ENCODE measurements around the gene NDST1. TPM values are rescaled to one million over a fixed set of nuclear protein-coding genes. Genes with fewer than 3 reads are reported as not detected.

NDST1 gene
- total and polyA plus RNA-seq, 2 of the 8 experiments (the other 6 are each of a cell fraction or from before 2014, with no cell fraction given) = 27.0 to 72.0 TPM

DNA sequence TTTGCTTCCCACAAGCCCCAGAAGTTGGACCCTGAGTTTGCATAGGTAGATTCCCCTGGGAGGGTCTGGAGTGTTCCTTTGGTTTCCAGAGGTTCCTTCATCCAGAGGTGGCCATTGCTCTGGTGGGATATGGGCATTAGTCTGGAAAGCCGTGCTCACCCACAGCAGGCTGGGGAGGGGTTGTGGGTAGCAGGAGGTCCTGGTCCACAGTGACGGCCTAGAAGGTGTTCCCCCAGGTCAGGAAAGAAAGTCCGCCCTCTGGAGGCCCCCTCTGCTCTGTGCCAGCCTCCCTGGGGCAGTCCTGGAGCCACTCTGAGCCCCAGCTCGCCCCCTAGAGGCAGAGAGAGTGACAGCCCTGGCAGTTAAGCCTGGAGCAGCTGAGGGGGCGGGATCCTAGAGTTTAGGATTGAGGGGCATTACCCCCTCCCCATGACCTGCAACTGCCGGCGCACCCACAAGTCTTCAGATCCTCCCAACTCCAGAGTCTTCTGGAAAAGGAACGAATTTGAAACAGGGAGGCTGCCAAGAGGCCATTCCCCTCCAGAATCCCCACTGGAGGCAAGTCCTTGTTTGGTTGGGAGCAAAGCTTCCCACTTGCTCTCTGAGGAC, 36.8 kb downstream of the NDST1 start (continued):
- TF ChIP-seq NANOG (IDR thresholded peaks at IDR 0.05; ENCODE audit: insufficient read depth, low read depth, low read length, poor library complexity, severe bottlenecking) (no peak), TAF7 (optimal IDR thresholded peaks at IDR 0.05; ENCODE audit: borderline replicate concordance, low read depth, low read length) (peak; percentile 38), EGR1 (IDR thresholded peaks at IDR 0.05; ENCODE audit: borderline replicate concordance, low read depth, low read length) (peak; percentile 70), CTBP2 (IDR thresholded peaks at IDR 0.05; ENCODE audit: borderline replicate concordance, insufficient read depth, insufficient read length, low read length) (no peak), SUZ12 (IDR thresholded peaks at IDR 0.05; ENCODE audit: low read length) (no peak), SAP30 (IDR thresholded peaks at IDR 0.05; ENCODE audit: insufficient read depth, insufficient replicate concordance, low read length) (peak; percentile 46)
- TF ChIP-seq, protein P1, sequence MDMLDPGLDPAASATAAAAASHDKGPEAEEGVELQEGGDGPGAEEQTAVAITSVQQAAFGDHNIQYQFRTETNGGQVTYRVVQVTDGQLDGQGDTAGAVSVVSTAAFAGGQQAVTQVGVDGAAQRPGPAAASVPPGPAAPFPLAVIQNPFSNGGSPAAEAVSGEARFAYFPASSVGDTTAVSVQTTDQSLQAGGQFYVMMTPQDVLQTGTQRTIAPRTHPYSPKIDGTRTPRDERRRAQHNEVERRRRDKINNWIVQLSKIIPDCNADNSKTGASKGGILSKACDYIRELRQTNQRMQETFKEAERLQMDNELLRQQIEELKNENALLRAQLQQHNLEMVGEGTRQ (IDR thresholded peaks at IDR 0.05; ENCODE audit: low read length) = no peak
- TF ChIP-seq, protein P2, sequence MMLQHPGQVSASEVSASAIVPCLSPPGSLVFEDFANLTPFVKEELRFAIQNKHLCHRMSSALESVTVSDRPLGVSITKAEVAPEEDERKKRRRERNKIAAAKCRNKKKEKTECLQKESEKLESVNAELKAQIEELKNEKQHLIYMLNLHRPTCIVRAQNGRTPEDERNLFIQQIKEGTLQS (IDR thresholded peaks at IDR 0.05; ENCODE audit: insufficient read depth, low read depth, low read length) = no peak
- TF ChIP-seq, protein P3, sequence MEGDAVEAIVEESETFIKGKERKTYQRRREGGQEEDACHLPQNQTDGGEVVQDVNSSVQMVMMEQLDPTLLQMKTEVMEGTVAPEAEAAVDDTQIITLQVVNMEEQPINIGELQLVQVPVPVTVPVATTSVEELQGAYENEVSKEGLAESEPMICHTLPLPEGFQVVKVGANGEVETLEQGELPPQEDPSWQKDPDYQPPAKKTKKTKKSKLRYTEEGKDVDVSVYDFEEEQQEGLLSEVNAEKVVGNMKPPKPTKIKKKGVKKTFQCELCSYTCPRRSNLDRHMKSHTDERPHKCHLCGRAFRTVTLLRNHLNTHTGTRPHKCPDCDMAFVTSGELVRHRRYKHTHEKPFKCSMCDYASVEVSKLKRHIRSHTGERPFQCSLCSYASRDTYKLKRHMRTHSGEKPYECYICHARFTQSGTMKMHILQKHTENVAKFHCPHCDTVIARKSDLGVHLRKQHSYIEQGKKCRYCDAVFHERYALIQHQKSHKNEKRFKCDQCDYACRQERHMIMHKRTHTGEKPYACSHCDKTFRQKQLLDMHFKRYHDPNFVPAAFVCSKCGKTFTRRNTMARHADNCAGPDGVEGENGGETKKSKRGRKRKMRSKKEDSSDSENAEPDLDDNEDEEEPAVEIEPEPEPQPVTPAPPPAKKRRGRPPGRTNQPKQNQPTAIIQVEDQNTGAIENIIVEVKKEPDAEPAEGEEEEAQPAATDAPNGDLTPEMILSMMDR (IDR thresholded peaks at IDR 0.05; ENCODE audit: control extremely low read depth in 1 of 3, insufficient read depth in 1 of 3, low read depth in 1 of 3, low read length in 3 of 3) = peak; percentile 99 to 100 (median 99)
